Measurements from ENCODE around the gene INO80B.

DNA sequence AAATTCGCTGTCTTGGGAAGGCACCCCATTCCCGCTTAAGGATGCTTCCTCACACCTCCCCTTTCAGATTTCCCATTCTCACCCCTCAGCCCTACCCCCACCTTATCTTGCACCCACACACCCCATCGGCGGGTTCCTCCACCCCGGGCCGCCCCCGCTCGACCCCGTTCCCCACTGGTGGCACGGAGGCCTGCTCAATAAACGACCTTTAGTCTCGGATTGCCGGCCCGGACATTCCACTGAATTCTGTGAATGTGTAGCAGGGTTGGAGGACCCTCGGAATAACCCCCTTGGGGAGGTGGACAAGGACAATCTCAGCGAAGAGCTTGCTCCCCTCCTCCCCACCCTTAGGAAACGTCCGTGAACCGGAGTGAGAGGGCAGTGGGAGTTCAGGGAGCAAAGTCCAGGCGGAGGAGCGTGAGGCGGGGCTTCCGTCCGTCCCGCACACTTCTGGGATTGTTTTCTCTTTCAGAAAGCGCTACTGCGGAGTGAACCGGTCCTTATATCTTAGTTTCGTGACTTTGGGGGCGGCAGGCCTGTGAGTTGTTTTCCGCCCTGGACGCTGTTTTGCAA, 47.3 kb downstream of the INO80B start:
- TF ChIP-seq, protein P1, sequence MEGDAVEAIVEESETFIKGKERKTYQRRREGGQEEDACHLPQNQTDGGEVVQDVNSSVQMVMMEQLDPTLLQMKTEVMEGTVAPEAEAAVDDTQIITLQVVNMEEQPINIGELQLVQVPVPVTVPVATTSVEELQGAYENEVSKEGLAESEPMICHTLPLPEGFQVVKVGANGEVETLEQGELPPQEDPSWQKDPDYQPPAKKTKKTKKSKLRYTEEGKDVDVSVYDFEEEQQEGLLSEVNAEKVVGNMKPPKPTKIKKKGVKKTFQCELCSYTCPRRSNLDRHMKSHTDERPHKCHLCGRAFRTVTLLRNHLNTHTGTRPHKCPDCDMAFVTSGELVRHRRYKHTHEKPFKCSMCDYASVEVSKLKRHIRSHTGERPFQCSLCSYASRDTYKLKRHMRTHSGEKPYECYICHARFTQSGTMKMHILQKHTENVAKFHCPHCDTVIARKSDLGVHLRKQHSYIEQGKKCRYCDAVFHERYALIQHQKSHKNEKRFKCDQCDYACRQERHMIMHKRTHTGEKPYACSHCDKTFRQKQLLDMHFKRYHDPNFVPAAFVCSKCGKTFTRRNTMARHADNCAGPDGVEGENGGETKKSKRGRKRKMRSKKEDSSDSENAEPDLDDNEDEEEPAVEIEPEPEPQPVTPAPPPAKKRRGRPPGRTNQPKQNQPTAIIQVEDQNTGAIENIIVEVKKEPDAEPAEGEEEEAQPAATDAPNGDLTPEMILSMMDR (IDR thresholded peaks at IDR 0.05 in 2 of 3, conservative IDR thresholded peaks at IDR 0.05 in 1 of 3; ENCODE audit: borderline replicate concordance in 1 of 3, insufficient read depth in 1 of 3, low read depth in 2 of 3, low read length in 2 of 3) = no peak
- no peak for TF ChIP-seq POLR2A (IDR thresholded peaks at IDR 0.05; ENCODE audit: borderline replicate concordance, extremely low read depth, insufficient read depth, insufficient read length)
- no peak for TF ChIP-seq EZH2 (IDR thresholded peaks at IDR 0.05)
- no peak for TF ChIP-seq POLR2AphosphoS5 (IDR thresholded peaks at IDR 0.05; ENCODE audit: low read depth, low read length)
- TF ChIP-seq ZNF274 (IDR thresholded peaks at IDR 0.05; ENCODE audit: low read depth, low read length) = no peak
- no peak for TF ChIP-seq SP1 (IDR thresholded peaks at IDR 0.05; ENCODE audit: low read depth)
- no peak for TF ChIP-seq SRF (IDR thresholded peaks at IDR 0.05; ENCODE audit: low read depth)
- TF ChIP-seq RAD21 (IDR thresholded peaks at IDR 0.05; ENCODE audit: low read depth) = no peak
- TF ChIP-seq, protein P2, sequence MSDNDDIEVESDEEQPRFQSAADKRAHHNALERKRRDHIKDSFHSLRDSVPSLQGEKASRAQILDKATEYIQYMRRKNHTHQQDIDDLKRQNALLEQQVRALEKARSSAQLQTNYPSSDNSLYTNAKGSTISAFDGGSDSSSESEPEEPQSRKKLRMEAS (IDR thresholded peaks at IDR 0.05) = no peak
- no peak for TF ChIP-seq JUND (IDR thresholded peaks at IDR 0.05)
- no peak for TF ChIP-seq YY1 (IDR thresholded peaks at IDR 0.05; ENCODE audit: extremely low read depth, insufficient replicate concordance, low read depth, low read length)
- TF ChIP-seq ELF1 (IDR thresholded peaks at IDR 0.05; ENCODE audit: borderline replicate concordance, low read depth) = no peak
- TF ChIP-seq SIN3A (IDR thresholded peaks at IDR 0.05; ENCODE audit: low read depth) = no peak
- no peak for TF ChIP-seq EGR1 (IDR thresholded peaks at IDR 0.05; ENCODE audit: low read depth)

Measured in HCT116 (cell line).